GM18517 (cell line): Measurements from ENCODE around the gene B3GALT4.

ENCODE experiments used
- ATAC-seq: cut with Tn5 transposase; IDR thresholded peaks from one replicate; pipeline ENCODE4 v1.9.1; 2021; ENCODE audit warnings: mild to moderate bottlenecking, moderate library complexity; ENCODE audit not compliant: unreplicated experiment

B3GALT4 gene

DNA sequence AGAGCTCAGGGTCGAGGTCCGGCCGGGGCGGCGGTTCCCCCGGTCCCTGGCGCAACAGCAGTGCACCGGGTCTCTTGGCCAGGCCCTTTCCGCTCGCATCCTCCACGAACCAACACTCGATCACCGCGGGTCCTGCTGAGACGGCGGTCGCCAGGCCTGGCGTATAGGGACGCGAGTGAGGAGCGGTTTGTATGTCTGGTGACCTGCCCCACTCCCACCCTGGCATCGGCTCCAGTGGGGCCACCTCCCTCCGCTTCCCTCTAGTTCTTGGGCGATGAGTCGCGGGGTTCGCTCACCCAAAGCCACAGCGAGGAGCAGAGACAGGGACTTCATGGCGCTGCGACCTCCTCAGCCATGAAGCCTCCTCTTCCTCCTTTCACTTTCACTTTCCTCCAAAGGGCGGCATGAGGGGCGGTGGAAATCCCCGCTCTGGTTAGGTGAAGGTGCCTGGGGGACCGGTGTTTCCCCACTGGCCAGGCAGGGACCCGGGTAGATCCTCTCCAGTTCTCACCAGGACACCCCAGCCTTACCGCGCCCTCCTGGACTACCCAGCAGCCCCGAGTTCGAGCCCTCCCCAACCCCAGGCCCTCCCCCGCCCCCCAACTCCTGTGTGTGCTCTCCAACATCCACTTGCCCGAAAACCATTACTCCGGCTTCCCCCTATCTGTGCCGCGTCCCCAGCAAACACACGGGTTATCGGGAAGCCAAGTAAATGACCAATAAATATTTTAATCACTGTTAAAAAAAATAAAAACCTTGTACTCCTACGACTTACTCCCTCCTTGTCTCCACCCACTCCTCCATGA, 37.0 kb downstream of the B3GALT4 start, which contains the start of gene TAPBP:
TAPBP (minus strand) TSS at position 370 of the 806 bp plus-strand sequence; CDS start at position 333, 37 bp downstream.
- peak; percentile 37 for ATAC-seq

GRCh38 chr6:33314515-33314942, 37.6 kb downstream of the B3GALT4 start:
- ATAC-seq, result no peak

DNA sequence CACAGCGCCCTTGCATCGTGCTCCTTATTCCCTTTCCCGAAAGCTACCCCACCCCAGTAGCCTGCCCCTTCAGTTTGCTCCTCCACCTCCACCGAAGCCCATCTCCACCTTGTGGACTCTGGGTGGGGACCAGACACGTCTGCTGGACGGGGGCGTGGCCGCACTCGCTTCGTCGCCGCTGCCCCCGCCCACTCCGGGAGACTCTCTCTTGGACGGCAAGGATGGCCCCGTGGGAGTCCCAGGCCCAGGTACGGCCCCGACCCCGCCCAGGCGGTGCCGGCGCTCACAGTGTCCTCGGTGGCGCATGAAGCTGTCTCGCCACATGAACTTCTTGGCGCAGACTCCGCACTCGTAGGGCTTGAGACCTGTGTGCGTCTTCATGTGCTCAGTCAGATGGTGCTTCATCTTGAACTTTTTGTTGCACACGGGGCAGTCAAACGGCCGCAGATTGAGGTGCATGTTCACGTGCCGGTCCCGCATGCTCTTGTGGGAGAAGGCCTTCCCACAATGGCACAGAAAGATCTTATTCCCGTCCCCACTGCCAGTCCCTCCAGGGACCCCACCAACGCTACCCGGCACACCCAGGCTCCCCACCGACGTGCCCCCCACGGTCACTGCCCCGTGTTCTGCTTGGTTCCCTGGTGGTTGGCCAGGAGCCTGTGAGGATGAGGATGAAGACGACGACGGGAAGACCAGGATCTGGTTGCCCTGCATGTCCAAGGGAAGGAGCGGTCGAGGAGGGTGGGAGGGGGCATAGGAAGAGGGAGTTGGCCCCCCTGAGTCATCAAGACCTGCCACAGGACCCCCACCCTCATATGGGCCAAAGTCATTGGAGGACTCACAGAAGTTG, 38.2 kb downstream of the B3GALT4 start:
- no peak for ATAC-seq

- no peak for ATAC-seq
Measured at GRCh38 chr6:33315793-33316602, 39.1 kb downstream of the B3GALT4 start.

GRCh38 chr6:33316603-33317418, 39.9 kb downstream of the B3GALT4 start:
- ATAC-seq, result no peak

DNA sequence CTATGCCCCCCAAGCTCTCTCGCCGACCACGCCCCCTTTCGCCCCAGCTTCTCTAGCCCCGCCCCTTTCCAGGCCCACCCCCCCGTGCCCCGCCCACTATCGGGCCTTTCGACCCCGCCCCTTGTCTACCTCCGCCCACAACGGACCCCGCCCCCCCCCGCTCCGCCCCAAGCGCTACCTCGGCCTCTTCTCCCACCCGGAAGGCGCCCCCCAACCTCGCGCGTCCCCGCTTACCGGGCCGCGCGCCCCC, 40.4 kb downstream of the B3GALT4 start:
- no peak for ATAC-seq

DNA sequence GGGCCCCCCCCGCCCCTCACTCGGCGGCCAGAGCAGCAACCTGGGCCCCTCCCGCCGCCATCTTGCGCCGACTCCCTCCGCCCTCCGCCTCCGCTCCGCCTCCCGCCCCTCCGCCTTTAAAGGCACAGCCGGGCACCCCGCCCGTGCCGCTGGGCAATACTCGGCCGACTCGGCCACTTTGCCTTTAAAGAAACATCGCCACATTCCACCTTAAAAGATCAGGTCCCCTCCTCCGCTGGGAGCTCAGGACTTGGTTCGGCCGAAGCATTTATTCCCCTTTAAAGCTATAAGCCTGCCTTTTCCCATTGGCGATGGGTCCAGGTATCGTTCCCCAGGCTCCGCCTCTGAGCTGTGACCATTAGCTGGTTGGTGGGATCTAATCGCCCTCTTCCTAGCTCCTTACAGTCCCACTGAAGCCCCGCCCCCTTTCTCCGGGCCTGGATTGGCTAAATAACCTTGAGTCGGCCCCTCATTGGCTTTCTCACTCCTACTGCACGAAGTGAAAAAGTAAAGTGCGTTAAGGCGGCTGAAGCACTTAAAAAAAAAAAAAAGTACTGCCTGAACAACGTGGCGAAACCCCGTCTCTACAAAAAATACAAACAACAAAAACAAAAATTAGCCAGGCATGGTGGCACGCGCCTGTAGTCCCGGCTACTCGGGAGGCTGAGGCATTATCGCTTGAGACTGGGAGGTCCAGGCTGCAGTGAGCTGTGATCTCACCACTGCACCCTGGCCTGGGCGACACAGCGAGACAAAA, 40.9 kb downstream of the B3GALT4 start, which contains the start of gene ZBTB22:
ZBTB22 (minus strand) TSS at position 76 of the 757 bp plus-strand sequence. CDS start 828 bp downstream, outside the sequence.
- peak; percentile 58 for ATAC-seq

DNA sequence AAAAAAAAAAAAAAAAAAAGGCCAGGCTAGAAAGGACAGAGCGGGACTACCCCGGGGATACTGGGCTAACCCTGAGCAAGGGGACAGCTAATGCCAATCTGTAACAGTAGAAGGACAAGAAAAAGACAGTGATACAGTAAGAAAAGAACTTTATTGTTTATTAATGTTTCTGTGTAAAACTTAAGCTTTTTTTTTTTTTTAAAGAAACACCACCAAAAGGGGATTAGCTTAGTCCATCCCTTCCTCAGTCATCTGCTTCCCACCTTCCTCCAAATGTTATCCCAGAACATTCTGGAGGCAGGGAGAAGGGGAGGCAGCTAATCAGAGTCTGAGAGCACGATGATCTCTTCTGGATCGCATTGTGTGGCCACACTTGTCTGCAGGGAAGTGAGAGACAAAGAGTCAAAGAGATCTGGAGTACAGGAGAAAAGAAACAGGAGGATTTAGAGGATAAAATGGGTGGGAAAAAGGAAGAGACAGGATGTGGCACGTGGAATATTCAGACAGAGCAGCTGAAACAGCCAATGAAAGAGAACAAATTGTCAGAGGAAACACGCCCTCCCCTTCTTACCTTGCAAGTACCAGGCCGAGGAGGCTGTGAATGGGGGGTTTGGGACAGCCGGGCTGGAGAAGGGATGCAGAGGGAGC, 41.6 kb downstream of the B3GALT4 start:
- ATAC-seq, result no peak

GRCh38 chr6:33319939-33320314, 43.0 kb downstream of the B3GALT4 start:
- no peak for ATAC-seq

- ATAC-seq, result no peak
Measured at GRCh38 chr6:33320315-33321181, 43.6 kb downstream of the B3GALT4 start.

GRCh38 chr6:33321227-33321626, 44.3 kb downstream of the B3GALT4 start:
- no peak for ATAC-seq

GRCh38 chr6:33323623-33323948, 46.7 kb downstream of the B3GALT4 start:
- ATAC-seq, result no peak

GRCh38 chr6:33324125-33324524, 47.2 kb downstream of the B3GALT4 start:
- no peak for ATAC-seq
